Lower leg skin (tissue), 4 donors: ENCODE data around the gene STK16. TPM values are rescaled to one million over a fixed set of nuclear protein-coding genes. Genes with fewer than 3 reads are reported as not detected.

Source experiments
- DNase-seq, 2 donors: peaks; one replicate each; pipeline ENCODE4 v3.0.0-alpha.2; 2019; ENCODE audit warnings: low spot score in 2 of 2
- H3K4me3 ChIP-seq: fragments of 200-600 bp; sonication (generic); 2 replicates; pipeline ENCODE4 v1.5.1; 2017; ENCODE audit warnings: mild to moderate bottlenecking, low read depth; ENCODE audit not compliant: poor library complexity, severe bottlenecking
- CTCF ChIP-seq, 3 donors: fragments of 450-650 bp; IDR thresholded peaks; one replicate each; pipeline ENCODE4 v1.5.1; 2016; ENCODE audit warnings: antibody characterized with exemption in 3 of 3, mild to moderate bottlenecking in 3 of 3, moderate library complexity in 2 of 3
- POLR2A ChIP-seq, 2 donors: fragments of 450-650 bp; IDR thresholded peaks; one replicate each; pipeline ENCODE4 v1.6.1; 2016 to 2017; ENCODE audit warnings: antibody characterized with exemption in 2 of 2, mild to moderate bottlenecking in 1 of 2, moderate library complexity in 1 of 2
- WGBS, 2 donors: methylation state at CpG; one replicate each; pipeline ENCODE4 v1.1.5; 2018; 5-methylcytosine and 5-hydroxymethylcytosine counted together
- intact Hi-C: fragments of 100-400 bp; cut with DNase I; formaldehyde crosslinking; loops from one replicate; pipeline ENCODE4 v1.15.0; 2023; ENCODE audit warnings: low total_unique reads
- total RNA-seq, 4 donors: library from RNA; depleted of rRNA; stranded (reverse); fragments of >200 nt; gene quantifications; one replicate each; pipeline ENCODE4 v1.1.0, GENCODE V29; 2016

STK16 gene
- total RNA-seq, 4 donors from 2014 or later, result 12.9 to 26.4 (median 13.8) TPM

DNA sequence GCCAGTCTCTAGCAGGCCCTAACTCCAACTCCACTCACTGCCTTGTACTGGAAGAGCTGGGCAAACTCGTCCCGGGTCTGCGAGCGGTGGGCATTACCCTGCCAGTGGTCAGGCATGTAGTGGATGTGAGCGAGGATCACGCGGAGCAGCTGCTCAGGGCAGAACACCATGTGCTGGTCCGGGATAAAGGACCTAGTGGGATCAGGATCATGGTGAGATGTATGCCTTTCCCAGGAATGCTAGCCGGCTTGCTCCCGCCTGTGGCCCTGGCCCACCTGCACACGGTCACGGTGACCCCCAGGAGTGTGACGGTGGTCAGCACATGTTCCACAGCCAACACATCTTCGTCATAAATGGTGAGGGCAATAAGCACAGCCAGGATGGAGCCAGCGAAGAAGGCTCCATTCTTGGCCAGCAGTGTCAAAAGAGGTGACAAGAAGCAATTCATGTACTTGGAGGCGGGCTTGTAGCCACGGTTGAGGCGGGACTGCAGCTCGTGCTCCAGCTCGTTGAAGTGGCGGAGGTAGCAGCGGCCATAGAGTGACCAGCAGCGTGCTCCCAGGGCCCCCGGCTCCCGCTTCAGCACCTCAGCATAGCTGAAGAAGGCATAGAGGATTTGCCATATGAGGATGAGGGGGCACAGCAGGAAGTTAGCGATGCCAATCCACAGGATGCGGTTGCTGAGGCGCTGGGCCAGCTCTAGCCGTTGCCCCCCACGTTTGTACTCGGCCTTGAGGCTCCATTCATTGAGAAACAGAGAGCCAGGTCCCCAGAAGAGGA, 21.3 kb upstream of the STK16 start:
- H3K4me3 ChIP-seq, result no peak overlapping the region
- TF ChIP-seq POLR2A (IDR thresholded peaks at IDR 0.05) (no peak), CTCF (IDR thresholded peaks at IDR 0.05) (no peak)
- WGBS, 2 donors, result 93 to 94% methylated on average over 26 to 31 of the region's 31 CpGs
- intact Hi-C loops, result loop anchor here (10.0 kb wide), 1 partner anchor 919 kb away; no protein-coding TSS in a partner anchor
- no peak for DNase-seq

GRCh38 chr2:219225350-219225749, 19.9 kb upstream of the STK16 start:
- H3K4me3 ChIP-seq, result no peak overlapping the region
- no peak for DNase-seq
- TF ChIP-seq POLR2A (IDR thresholded peaks at IDR 0.05), result no peak
- TF ChIP-seq CTCF (IDR thresholded peaks at IDR 0.05), result no peak
- intact Hi-C loops, result loop anchor here (10.0 kb wide), 1 partner anchor 921 kb away; no protein-coding TSS in a partner anchor
- 70 to 79% methylated on average over 3 of the region's 3 CpGs for WGBS, 2 donors

- peak overlapping the region; percentile 46 for H3K4me3 ChIP-seq
- WGBS, 2 donors, result 33 to 42% methylated on average over 7 of the region's 7 CpGs
- intact Hi-C loops, result loop anchor here (10.0 kb wide), 1 partner anchor 923 kb away; no protein-coding TSS in a partner anchor
- TF ChIP-seq CTCF (IDR thresholded peaks at IDR 0.05), result no peak
- no peak for TF ChIP-seq POLR2A (IDR thresholded peaks at IDR 0.05)
- no peak for DNase-seq
Measured at GRCh38 chr2:219228041-219228910, 17.0 kb upstream of the STK16 start.

GRCh38 chr2:219228911-219229304, 16.4 kb upstream of the STK16 start:
- no peak for DNase-seq
- H3K4me3 ChIP-seq, result peak overlapping the region; percentile 46
- intact Hi-C loops, result loop anchor here (10.0 kb wide), 1 partner anchor 924 kb away; no protein-coding TSS in a partner anchor
- 1 to 3% methylated on average over 11 to 15 of the region's 19 CpGs for WGBS, 2 donors
- no peak for TF ChIP-seq POLR2A (IDR thresholded peaks at IDR 0.05)
- no peak for TF ChIP-seq CTCF (IDR thresholded peaks at IDR 0.05)

GRCh38 chr2:219229305-219230058, 15.8 kb upstream of the STK16 start, which contains the start of the genes ANKZF1 and ATG9A:
TSS of gene ANKZF1 (plus strand) at chr2:219229806. CDS start at chr2:219230258, 452 bp downstream.
TSS of gene ATG9A (minus strand) at chr2:219229636. CDS start at chr2:219228024, 1,612 bp downstream.
- TF ChIP-seq POLR2A (IDR thresholded peaks at IDR 0.05), result no peak
- peak in 1 of 3 donors; percentile 43 for TF ChIP-seq CTCF (IDR thresholded peaks at IDR 0.05)
- peak within 1 kb of the TSS; percentile 46 for H3K4me3 ChIP-seq
- WGBS, 2 donors, result 0 to 1% methylated on average over 43 to 69 of the region's 80 CpGs
- intact Hi-C loops, result loop anchor here (10.0 kb wide), 1 partner anchor 925 kb away; no protein-coding TSS in a partner anchor
- peak; percentile 99 to 100 for DNase-seq
